GM23338 (cell line): ENCODE measurements around the gene SFTA2.

Experiments
- JUNB ChIP-seq: IDR thresholded peaks from one replicate; pipeline ENCODE4 v1.6.1; 2016; ENCODE audit warnings: antibody characterized with exemption; ENCODE audit not compliant: unreplicated experiment
- ZNF331 ChIP-seq: fragments of 250-450 bp; sonication (Bioruptor Pico); IDR thresholded peaks from 2 replicates; pipeline ENCODE4 v1.5.0; 2020; ENCODE audit warnings: low read depth, mild to moderate bottlenecking, moderate library complexity
- TF ChIP-seq, protein P1 (sequence below), 2 experiments: fragments of 200-600 bp in 1 of 2; sonication (generic) in 1 of 2; conservative IDR thresholded peaks; 2 replicates each; pipeline versions ENCODE4 v1.5.1 to v1.6.1; 2016 to 2017; ENCODE audit warnings: antibody characterized with exemption in 2 of 2, low read depth in 2 of 2, mild to moderate bottlenecking in 2 of 2, moderate library complexity in 1 of 2
- TF ChIP-seq, protein P2 (sequence below): IDR thresholded peaks from one replicate; pipeline ENCODE4 v1.6.1; 2018; ENCODE audit warnings: antibody characterized with exemption; ENCODE audit not compliant: unreplicated experiment

GRCh38 chr6:30889921-30890645, 41.9 kb downstream of the SFTA2 start:
- TF ChIP-seq, protein P1, sequence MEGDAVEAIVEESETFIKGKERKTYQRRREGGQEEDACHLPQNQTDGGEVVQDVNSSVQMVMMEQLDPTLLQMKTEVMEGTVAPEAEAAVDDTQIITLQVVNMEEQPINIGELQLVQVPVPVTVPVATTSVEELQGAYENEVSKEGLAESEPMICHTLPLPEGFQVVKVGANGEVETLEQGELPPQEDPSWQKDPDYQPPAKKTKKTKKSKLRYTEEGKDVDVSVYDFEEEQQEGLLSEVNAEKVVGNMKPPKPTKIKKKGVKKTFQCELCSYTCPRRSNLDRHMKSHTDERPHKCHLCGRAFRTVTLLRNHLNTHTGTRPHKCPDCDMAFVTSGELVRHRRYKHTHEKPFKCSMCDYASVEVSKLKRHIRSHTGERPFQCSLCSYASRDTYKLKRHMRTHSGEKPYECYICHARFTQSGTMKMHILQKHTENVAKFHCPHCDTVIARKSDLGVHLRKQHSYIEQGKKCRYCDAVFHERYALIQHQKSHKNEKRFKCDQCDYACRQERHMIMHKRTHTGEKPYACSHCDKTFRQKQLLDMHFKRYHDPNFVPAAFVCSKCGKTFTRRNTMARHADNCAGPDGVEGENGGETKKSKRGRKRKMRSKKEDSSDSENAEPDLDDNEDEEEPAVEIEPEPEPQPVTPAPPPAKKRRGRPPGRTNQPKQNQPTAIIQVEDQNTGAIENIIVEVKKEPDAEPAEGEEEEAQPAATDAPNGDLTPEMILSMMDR (conservative IDR thresholded peaks at IDR 0.05; ENCODE audit: low read depth in 2 of 2), result no peak
- no peak for TF ChIP-seq ZNF331
- no peak for TF ChIP-seq JUNB
- TF ChIP-seq, protein P2, sequence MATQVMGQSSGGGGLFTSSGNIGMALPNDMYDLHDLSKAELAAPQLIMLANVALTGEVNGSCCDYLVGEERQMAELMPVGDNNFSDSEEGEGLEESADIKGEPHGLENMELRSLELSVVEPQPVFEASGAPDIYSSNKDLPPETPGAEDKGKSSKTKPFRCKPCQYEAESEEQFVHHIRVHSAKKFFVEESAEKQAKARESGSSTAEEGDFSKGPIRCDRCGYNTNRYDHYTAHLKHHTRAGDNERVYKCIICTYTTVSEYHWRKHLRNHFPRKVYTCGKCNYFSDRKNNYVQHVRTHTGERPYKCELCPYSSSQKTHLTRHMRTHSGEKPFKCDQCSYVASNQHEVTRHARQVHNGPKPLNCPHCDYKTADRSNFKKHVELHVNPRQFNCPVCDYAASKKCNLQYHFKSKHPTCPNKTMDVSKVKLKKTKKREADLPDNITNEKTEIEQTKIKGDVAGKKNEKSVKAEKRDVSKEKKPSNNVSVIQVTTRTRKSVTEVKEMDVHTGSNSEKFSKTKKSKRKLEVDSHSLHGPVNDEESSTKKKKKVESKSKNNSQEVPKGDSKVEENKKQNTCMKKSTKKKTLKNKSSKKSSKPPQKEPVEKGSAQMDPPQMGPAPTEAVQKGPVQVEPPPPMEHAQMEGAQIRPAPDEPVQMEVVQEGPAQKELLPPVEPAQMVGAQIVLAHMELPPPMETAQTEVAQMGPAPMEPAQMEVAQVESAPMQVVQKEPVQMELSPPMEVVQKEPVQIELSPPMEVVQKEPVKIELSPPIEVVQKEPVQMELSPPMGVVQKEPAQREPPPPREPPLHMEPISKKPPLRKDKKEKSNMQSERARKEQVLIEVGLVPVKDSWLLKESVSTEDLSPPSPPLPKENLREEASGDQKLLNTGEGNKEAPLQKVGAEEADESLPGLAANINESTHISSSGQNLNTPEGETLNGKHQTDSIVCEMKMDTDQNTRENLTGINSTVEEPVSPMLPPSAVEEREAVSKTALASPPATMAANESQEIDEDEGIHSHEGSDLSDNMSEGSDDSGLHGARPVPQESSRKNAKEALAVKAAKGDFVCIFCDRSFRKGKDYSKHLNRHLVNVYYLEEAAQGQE, result no peak
